GM19099 (cell line): Measurements from ENCODE around the gene KIF6.

Source experiments
- POLR2A ChIP-seq: IDR thresholded peaks from 3 replicates; pipeline ENCODE4 v1.6.1; 2011; ENCODE audit warnings: low read depth; ENCODE audit not compliant: insufficient read length; ENCODE audit errors: extremely low read depth

KIF6 gene

GRCh38 chr6:39520916-39521315 is 204.3 kb downstream of the KIF6 start:
- no peak for TF ChIP-seq POLR2A

GRCh38 chr6:39520411-39520810 is 204.8 kb downstream of the KIF6 start:
- TF ChIP-seq POLR2A = no peak

- TF ChIP-seq POLR2A = no peak
Observed at GRCh38 chr6:39518221-39518620, 207.0 kb downstream of the KIF6 start.

GRCh38 chr6:39517756-39518155 is 207.5 kb downstream of the KIF6 start:
- no peak for TF ChIP-seq POLR2A

- TF ChIP-seq POLR2A = no peak
Observed at GRCh38 chr6:39516471-39516870, 208.7 kb downstream of the KIF6 start.

- no peak for TF ChIP-seq POLR2A
Observed at GRCh38 chr6:39515471-39515870, 209.7 kb downstream of the KIF6 start.

- no peak for TF ChIP-seq POLR2A
Observed at GRCh38 chr6:39515006-39515405, 210.2 kb downstream of the KIF6 start.

GRCh38 chr6:39508515-39508914 is 216.7 kb downstream of the KIF6 start:
- TF ChIP-seq POLR2A = no peak

GRCh38 chr6:39507331-39507998 is 217.7 kb downstream of the KIF6 start:
- TF ChIP-seq POLR2A = no peak

GRCh38 chr6:39499053-39499452 is 226.2 kb downstream of the KIF6 start:
- TF ChIP-seq POLR2A = no peak

GRCh38 chr6:39498096-39498495 is 227.1 kb downstream of the KIF6 start:
- TF ChIP-seq POLR2A = no peak

GRCh38 chr6:39496915-39497314 is 228.3 kb downstream of the KIF6 start:
- no peak for TF ChIP-seq POLR2A

- TF ChIP-seq POLR2A = no peak
Observed at GRCh38 chr6:39496456-39496855, 228.8 kb downstream of the KIF6 start.

- TF ChIP-seq POLR2A = no peak
Observed at GRCh38 chr6:39495640-39496039, 229.6 kb downstream of the KIF6 start.

GRCh38 chr6:39494998-39495397 is 230.2 kb downstream of the KIF6 start:
- no peak for TF ChIP-seq POLR2A

- no peak for TF ChIP-seq POLR2A
Observed at GRCh38 chr6:39493777-39494176, 231.4 kb downstream of the KIF6 start.

GRCh38 chr6:39493174-39493573 is 232.0 kb downstream of the KIF6 start:
- no peak for TF ChIP-seq POLR2A
